KMS-11 (cell line): ENCODE data around the gene CDC42BPB.

Experiments
- H2AFZ ChIP-seq: fragments of 200-600 bp; sonication (generic); 2 replicates; pipeline ENCODE4 v1.6.1; 2016; ENCODE audit warnings: antibody characterized with exemption, mixed run types, low read depth
- H3K27ac ChIP-seq: fragments of 200-600 bp; sonication (generic); 2 replicates; pipeline ENCODE4 v1.6.1; 2016; ENCODE audit warnings: mild to moderate bottlenecking, mixed run types
- H3K27me3 ChIP-seq: fragments of 200-600 bp; sonication (generic); 2 replicates; pipeline ENCODE4 v1.6.1; 2017; ENCODE audit warnings: mild to moderate bottlenecking, low read depth, mixed run types, moderate library complexity; ENCODE audit not compliant: insufficient read depth
- H3K36me3 ChIP-seq: fragments of 200-600 bp; sonication (generic); 2 replicates; pipeline ENCODE4 v1.6.1; 2017; ENCODE audit warnings: mild to moderate bottlenecking, mixed run types; ENCODE audit not compliant: insufficient read depth
- H3K4me1 ChIP-seq: fragments of 200-600 bp; sonication (generic); 2 replicates; pipeline ENCODE4 v1.6.1; 2016; ENCODE audit warnings: mild to moderate bottlenecking, low read depth, mixed run types; ENCODE audit not compliant: poor library complexity, severe bottlenecking
- H3K4me2 ChIP-seq: fragments of 200-600 bp; sonication (generic); 2 replicates; pipeline ENCODE4 v1.7.0; 2016; ENCODE audit warnings: mild to moderate bottlenecking, mixed run types
- H3K4me3 ChIP-seq: fragments of 200-600 bp; sonication (generic); IDR thresholded peaks from 2 replicates; pipeline ENCODE4 v1.6.1; 2017; ENCODE audit warnings: low read depth, low read length, mixed read lengths; ENCODE audit not compliant: insufficient read depth
- H3K79me2 ChIP-seq: fragments of 200-600 bp; sonication (generic); 2 replicates; pipeline ENCODE4 v1.6.1; 2016; ENCODE audit warnings: low read depth, mixed run types; ENCODE audit not compliant: insufficient read depth
- H3K9ac ChIP-seq: fragments of 200-600 bp; sonication (generic); 2 replicates; pipeline ENCODE4 v1.6.1; 2016; ENCODE audit warnings: mild to moderate bottlenecking, mixed run types
- H4K20me1 ChIP-seq: fragments of 200-600 bp; sonication (generic); 2 replicates; pipeline ENCODE4 v1.6.1; 2016; ENCODE audit warnings: mild to moderate bottlenecking, mixed run types; ENCODE audit not compliant: insufficient read depth
- TF ChIP-seq, protein P1 (sequence below): fragments of 200-600 bp; sonication (generic); conservative IDR thresholded peaks from 2 replicates; pipeline ENCODE4 v1.6.1; 2017; ENCODE audit warnings: low read depth, mild to moderate bottlenecking, antibody characterized with exemption, low read length, moderate library complexity, mixed read lengths

The CDC42BPB gene

DNA sequence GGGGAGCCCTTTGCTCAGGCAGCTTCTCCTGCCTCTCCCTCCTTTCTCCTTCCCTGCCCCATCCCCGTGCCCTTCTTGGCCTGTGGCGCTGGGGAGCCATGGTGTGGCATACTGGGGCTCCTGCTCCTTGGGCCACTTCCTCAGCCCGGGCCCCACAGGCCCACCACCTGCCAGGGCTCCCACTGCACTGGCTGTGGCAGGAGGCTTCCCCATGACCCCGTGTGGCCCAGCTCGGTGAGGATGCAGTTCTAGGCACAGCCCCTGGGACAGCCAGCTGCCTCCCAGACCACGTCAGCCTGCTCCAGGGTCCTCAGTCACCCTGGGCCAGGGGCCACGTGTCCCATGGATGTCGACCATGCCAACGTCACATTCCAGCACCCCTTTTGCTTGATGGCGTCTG, 147.9 kb downstream of the CDC42BPB start:
- Histone ChIP-seq H3K4me1 (no peaks in the 10 kb centered on the region), H3K9ac (no peak overlapping the region), H2AFZ (no peak overlapping the region), H3K4me2 (no peak overlapping the region), H3K4me3 (no peak overlapping the region), H3K27ac (no peak overlapping the region), H3K79me2 (no peaks in the 10 kb centered on the region), H3K36me3 (no peaks in the 10 kb centered on the region), H3K27me3 (no peaks in the 10 kb centered on the region), H4K20me1 (no peaks in the 10 kb centered on the region)
- TF ChIP-seq, protein P1, sequence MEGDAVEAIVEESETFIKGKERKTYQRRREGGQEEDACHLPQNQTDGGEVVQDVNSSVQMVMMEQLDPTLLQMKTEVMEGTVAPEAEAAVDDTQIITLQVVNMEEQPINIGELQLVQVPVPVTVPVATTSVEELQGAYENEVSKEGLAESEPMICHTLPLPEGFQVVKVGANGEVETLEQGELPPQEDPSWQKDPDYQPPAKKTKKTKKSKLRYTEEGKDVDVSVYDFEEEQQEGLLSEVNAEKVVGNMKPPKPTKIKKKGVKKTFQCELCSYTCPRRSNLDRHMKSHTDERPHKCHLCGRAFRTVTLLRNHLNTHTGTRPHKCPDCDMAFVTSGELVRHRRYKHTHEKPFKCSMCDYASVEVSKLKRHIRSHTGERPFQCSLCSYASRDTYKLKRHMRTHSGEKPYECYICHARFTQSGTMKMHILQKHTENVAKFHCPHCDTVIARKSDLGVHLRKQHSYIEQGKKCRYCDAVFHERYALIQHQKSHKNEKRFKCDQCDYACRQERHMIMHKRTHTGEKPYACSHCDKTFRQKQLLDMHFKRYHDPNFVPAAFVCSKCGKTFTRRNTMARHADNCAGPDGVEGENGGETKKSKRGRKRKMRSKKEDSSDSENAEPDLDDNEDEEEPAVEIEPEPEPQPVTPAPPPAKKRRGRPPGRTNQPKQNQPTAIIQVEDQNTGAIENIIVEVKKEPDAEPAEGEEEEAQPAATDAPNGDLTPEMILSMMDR, result no peak

DNA sequence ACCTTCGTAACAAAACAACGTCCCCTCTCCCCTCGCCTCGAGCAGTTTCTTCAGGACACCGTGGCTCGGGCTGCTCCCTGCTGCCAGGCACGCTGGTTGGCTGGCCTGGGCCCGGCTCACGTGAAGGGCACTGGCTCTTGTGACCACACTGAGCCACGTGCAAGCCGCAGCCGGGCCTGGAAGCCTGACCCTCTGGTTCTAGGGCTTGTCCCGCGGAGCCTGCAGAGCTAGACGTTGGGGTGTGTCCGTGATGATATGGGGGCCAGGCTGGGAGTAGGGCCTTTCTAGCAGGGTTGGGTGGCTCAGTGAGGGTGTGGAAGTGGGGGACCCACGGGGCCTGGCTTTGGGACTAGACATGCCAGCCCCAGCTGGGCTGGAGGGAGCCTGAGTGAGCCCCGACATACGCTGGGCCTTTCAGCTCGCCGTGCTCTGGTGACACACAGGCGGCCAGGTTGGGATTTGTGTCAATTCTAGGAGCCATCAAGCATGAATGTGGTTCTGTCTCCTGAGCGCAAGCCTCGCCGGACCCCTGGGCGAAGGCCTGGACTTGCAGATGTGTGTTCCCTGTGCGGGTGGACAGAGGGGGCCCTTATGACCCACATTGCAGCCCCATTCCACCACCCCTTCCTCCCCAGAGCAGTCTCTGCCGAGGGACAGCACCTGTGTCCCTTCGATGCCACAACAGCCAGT, 148.4 kb downstream of the CDC42BPB start:
- Histone ChIP-seq H3K4me3 (no peak overlapping the region), H4K20me1 (no peaks in the 10 kb centered on the region), H3K36me3 (no peaks in the 10 kb centered on the region), H3K27ac (no peak overlapping the region), H3K4me1 (no peaks in the 10 kb centered on the region), H3K4me2 (no peak overlapping the region), H3K79me2 (no peaks in the 10 kb centered on the region), H2AFZ (no peak overlapping the region), H3K9ac (no peak overlapping the region), H3K27me3 (no peaks in the 10 kb centered on the region)
- TF ChIP-seq, protein P1, result no peak

DNA sequence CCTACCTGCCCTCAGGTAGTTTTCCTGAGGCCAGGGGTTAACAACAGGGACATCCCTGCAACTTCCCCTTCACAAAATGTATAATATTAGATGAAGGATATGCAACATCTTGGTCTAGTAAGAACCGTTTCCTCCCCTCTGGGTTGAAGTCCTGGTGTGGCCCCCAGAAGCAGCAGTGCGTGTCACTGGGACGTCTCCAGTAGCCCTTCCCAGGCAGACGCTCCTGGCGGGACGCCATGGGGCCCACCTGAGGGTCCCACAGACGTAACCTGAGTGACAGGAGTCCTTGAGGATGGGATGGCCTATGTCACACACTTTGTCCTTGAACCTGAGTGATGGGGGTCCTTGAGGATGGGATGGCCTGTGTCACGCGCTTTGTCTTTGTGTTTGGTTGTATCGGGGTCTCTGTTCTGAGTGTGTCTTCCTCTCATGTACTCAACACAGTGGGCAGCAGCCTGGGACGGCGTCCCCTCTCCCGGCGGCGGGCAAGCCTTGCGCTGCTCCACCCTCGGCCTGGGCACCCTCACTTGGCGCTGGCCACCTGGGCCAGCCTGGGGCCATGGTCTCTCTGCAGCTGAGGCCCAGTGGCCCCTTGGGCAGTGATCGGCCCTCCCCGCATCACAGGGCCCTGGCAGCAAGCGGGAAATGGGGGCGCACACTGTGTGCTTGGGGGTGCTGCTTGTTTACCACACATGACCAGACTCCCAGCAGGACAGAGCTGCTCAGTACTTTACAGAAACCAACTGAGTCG, 149.2 kb downstream of the CDC42BPB start:
- no peaks in the 10 kb centered on the region for H3K79me2 ChIP-seq
- H3K4me2 ChIP-seq, result no peak overlapping the region
- H3K4me1 ChIP-seq, result no peaks in the 10 kb centered on the region
- no peaks in the 10 kb centered on the region for H3K36me3 ChIP-seq
- H3K27me3 ChIP-seq, result no peaks in the 10 kb centered on the region
- H3K4me3 ChIP-seq, result no peak overlapping the region
- H3K9ac ChIP-seq, result no peak overlapping the region
- H4K20me1 ChIP-seq, result no peaks in the 10 kb centered on the region
- H3K27ac ChIP-seq, result no peak overlapping the region
- TF ChIP-seq, protein P1, result no peak
- H2AFZ ChIP-seq, result no peak overlapping the region

DNA sequence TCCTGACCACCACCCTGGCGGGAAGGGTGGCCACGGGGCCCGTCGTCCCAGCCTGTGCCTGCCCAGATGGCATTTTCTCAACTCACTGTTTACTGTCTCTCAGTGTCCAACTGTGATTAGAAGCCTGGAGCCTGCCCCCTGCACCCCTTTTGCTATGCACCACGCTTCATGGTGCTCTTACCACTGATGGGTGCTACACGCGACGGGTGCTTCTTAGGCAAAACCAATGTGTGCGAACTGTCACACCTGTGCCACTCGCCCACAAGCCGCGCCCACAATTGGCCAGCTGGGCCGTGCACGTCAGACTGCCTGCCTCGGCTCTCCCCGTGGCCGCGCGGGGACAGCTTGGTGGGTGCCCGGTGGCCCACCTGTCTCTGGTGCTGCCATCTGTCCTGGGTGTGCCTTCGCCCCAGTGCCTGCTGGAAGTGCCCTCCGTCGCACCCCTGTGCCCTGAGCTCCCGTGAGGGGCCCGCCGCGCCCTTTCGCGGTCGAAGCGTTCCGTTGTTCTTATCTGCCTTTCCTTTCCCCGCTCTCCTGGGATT, 150.0 kb downstream of the CDC42BPB start:
- Histone ChIP-seq H3K4me3 (no peak overlapping the region), H3K36me3 (no peaks in the 10 kb centered on the region), H3K9ac (no peak overlapping the region), H3K27me3 (no peaks in the 10 kb centered on the region), H2AFZ (no peak overlapping the region), H3K27ac (no peak overlapping the region), H3K79me2 (no peaks in the 10 kb centered on the region), H3K4me1 (peaks cover 1% of the 10 kb centered on the region), H3K4me2 (no peak overlapping the region), H4K20me1 (no peaks in the 10 kb centered on the region)
- TF ChIP-seq, protein P1, result no peak
